Measurements from ENCODE around the gene TECPR1. TPM values are rescaled to one million over a fixed set of nuclear protein-coding genes. Genes with fewer than 3 reads are reported as not detected.

Gene TECPR1
- total RNA-seq, 1 experiment from 2014 or later: 13.9 TPM

- peaks cover 24 to 71% (median 55%) of the 10 kb centered on the region in 3 experiments; a peak in 6 of 7 replicates for H3K36me3 Mint-ChIP-seq (ENCODE audit: insufficient read depth in 1 of 3, low read depth in 3 of 3)
- no CpG with 5 or more reads among the region's 22 CpGs for WGBS (ENCODE audit: extremely low coverage, insufficient read length, low lambda C conversion rate)
- H3K79me2 ChIP-seq (ENCODE audit: insufficient read depth, low read length): no peaks in the 10 kb centered on the region
These were observed 59.1 kb downstream of the TECPR1 start for GRCh38 chr7:98192781-98193457.

More at GRCh38 chr7:98192781-98193457, 59.1 kb downstream of the TECPR1 start:
- Histone ChIP-seq H3K9ac (ENCODE audit: extremely low read depth, insufficient read length, low read length) (no peak overlapping the region), H3K9me3 (ENCODE audit: control insufficient read depth, low read depth, low read length) (no peaks in the 10 kb centered on the region), H4K8ac (replicated peaks; ENCODE audit: insufficient read length, low read depth, low read length) (no peak overlapping the region), H3K79me1 (ENCODE audit: insufficient read depth, low read depth, low read length, poor library complexity, severe bottlenecking) (no peaks in the 10 kb centered on the region), H2BK5ac (ENCODE audit: insufficient read length, low read length) (no peak overlapping the region), H3K4me1 (ENCODE audit: insufficient read depth, low read length) (no peaks in the 10 kb centered on the region), H2BK15ac (ENCODE audit: low read depth, low read length) (no peak overlapping the region), H3K27ac (ENCODE audit: insufficient read length, low read depth, low read length) (no peak overlapping the region), H2BK120ac (ENCODE audit: low read depth, low read length, poor library complexity, severe bottlenecking) (no peak overlapping the region), H3K18ac (ENCODE audit: insufficient read length, low read depth, low read length) (no peak overlapping the region), H3K4ac (ENCODE audit: low read depth, low read length) (no peak overlapping the region), H4K20me1 (ENCODE audit: control insufficient read depth, insufficient read depth, insufficient read length) (no peaks in the 10 kb centered on the region), H4K91ac (ENCODE audit: insufficient read length, low read depth, low read length) (no peak overlapping the region), H2BK12ac (ENCODE audit: insufficient read length, low read depth, low read length) (no peak overlapping the region), H2AFZ (ENCODE audit: low read length) (no peak overlapping the region), H3K4me2 (ENCODE audit: insufficient read depth, insufficient read length, low read length) (no peak overlapping the region), H3K23me2 (ENCODE audit: insufficient read length, low read depth, low read length, poor library complexity, severe bottlenecking) (no peaks in the 10 kb centered on the region), H3K27me3 (ENCODE audit: insufficient read depth, low read length) (no peaks in the 10 kb centered on the region), H3K56ac (ENCODE audit: insufficient read length, low read depth, low read length) (no peak overlapping the region), H2BK20ac (ENCODE audit: low read depth, low read length, poor library complexity, severe bottlenecking) (no peak overlapping the region), H3T11ph (ENCODE audit: low read length) (no peak overlapping the region), H2AK5ac (ENCODE audit: insufficient read length, low read length) (no peak overlapping the region), H4K5ac (ENCODE audit: insufficient read length, low read depth, low read length) (no peak overlapping the region), H3K23ac (ENCODE audit: insufficient read length, low read depth, low read length) (no peak overlapping the region), H3K14ac (ENCODE audit: insufficient read depth, low read length) (no peak overlapping the region)
- Mint-ChIP-seq H3K4me1 (no peaks in the 10 kb centered on the region), H3K4me3 (no peak overlapping the region), H3K9me3 (no peaks in the 10 kb centered on the region), H3K27ac (no peak overlapping the region; a peak in 1 of 7 replicates), H3K27me3 (ENCODE audit: low read depth) (no peaks in the 10 kb centered on the region)
- no peak for TF ChIP-seq CTCF (conservative IDR thresholded peaks at IDR 0.05)
- DNase-seq: no peak
